Muscle of back (tissue), 11 donors: ENCODE measurements around the gene ZNF768. TPM values are rescaled to one million over a fixed set of nuclear protein-coding genes. Genes with fewer than 3 reads are reported as not detected.
A peak's percentile ranks its signal among the peaks of the same experiment; 100 is the strongest.
"Not testable (repeated sequence)": the region's sequence is repeated elsewhere in the genome, so short reads cannot be mapped to it uniquely, and the experiment has no call there.

Experiments used
- DNase-seq, 3 donors: peaks; one replicate each; pipeline versions ENCODE4 v3.0.0 to v3.0.0-alpha.2; 2013
- polyA plus RNA-seq, 10 donors: library from polyadenylated mRNA; unstranded; fragments of 120-200 nt; gene quantifications; one replicate each; pipeline ENCODE4 v1.2.1, GENCODE V29; 2013; ENCODE audit not compliant: insufficient read length in 10 of 10

Gene ZNF768
- polyA plus RNA-seq, 10 donors, result 22.7 to 31.9 (median 25.3) TPM

DNA sequence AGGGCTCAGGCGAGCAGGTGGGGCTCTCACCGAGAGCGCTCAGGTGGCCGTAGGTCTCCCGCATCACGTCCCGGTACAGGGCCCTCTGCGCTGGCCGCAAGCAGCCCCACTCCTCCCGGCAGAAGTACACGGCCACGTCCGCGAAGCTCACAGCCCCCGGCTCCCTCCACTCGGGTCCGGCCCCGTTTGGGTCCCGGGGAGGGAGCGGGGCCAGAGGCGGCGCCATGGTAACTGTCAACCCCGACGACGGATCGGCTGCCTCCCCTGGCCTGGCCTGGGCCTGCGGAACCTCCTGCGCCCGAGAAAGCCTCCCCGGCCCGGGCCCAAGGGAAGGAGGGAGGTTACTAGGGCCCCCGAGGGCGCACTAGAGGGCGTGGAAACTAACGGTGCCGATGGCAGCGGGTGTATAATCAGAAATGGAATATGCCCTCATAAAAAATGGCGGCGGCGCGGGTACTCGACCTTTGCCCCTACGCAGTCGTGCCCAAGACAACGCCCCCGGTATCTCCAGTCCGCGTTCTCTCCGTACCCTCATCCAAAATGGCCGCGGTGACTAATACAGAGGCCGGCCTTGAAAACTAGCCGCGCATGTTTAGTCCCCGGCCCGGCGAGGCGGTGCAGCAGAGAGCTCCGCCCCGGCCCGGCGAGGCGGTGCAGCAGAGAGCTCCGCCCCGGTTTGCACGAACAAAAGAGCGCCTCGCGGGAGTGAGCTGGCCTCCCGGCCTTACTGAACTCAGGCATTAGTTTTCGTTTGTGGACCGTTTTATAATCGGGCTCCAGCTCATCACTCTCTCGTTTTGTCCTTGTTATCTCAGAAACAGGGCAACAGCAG, 31.8 kb upstream of the ZNF768 start, which contains the start of gene ZNF764:
Gene ZNF764 (minus strand): TSS at position 418 of the 832 bp plus-strand sequence. CDS start 192 bp downstream, at position 226.
- peak; percentile 97 to 98 (median 98) for DNase-seq

DNA sequence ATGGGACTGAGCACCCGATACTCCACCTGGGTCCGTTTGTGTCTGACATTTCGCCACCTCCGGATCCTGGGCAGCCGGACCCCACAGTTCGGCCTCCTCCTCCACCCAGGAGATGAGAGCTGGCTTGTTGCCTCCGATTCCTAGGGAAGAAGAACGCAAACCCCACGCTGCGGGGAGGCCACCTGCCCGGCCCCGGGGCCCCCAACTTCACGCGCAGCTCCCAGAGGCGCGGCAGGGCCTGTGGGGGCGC, 31.3 kb upstream of the ZNF768 start:
- peak in 1 of 3 donors; percentile 31 for DNase-seq

DNA sequence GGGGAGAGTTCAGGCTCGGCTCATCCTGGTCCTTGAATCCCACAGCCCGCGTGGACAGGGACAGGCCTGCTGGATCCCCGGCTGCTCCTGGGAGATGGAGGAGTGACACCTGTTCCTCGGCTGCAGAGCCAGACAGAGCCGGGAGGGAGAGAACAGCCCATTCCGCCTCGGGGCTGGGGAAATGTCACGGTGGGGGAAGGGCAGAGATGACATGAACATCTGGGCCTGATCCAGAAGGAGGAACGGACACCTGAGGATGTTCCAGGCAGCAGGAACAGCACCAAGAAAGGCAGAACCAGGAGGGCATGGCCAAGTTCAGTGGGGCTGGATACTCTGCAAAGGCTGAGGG, 29.7 kb upstream of the ZNF768 start:
- DNase-seq, result no peak

DNA sequence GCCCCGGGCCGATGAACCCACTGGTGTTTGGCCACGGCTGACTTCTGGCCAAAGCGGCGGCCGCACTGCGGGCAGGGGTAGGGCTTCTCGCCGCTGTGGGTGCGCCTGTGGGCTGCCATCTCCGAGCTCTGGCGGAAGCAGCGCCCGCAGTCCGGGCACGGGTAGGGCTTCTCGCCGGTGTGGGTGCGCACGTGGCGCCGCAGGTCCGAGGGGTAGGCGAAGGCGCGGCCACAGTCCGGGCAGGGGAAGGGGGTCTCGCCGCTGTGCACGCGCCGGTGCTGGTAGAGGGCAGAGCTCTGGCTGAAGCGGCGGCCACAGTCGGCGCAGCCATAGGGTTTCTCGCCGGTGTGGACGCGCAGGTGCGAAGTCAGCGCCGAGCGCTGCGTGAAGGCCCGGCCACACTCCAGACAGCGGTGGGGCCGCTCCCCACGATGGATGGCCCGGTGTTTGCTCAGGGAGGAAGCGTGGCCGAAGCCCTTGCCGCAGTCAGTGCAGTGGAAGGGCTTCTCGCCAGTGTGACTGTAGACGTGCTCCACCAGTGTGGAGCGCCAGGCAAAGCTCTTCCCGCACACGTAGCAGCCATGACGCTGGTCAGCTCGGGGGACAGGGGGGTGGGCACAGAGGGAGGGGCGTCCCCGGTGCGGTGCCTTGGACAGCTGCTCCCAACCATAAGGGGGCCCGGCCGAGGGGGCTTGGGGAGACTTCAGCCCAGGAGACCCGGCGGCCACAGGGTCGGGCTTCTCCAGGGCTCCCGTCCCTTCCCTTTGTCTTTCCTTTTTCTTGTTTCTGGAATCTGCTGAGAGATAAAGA, 29.2 kb upstream of the ZNF768 start:
- no peak for DNase-seq

DNA sequence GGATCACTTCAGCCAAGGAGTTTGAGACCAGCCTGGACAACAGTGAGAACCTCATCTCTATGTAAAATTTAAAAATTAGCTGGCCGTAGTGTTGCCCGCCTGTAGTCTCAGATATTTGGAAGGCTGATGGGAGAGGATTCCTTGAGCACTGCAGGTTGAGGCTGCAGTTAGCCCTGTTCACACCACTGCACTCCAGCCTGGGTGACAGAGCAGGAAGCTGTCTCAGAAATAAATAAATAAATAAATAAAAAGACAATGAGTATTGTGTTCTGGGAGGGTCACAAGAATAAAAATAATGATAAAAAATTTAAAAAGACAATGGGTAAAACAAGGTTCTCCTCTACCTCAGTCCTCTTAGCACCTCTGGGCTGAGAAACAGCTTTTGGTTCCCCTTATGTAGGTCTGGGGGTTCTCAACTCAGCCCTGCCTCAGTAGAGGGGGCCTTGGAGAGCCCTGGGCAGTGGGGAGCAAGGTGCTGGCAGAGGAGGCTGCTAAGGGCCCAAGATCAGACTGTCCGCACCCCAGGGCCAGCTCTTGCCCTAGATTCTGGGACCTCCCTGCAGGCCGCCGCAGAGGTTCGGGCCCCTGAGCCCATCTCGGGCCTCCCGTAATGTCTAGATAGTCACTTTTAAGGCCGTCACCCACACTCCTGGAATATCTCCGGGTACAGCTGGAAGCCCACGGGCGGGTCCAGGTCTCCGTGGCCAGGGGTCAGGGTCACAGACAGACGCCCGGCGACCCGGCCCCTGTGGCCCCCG, 28.4 kb upstream of the ZNF768 start:
- no peak for DNase-seq

DNA sequence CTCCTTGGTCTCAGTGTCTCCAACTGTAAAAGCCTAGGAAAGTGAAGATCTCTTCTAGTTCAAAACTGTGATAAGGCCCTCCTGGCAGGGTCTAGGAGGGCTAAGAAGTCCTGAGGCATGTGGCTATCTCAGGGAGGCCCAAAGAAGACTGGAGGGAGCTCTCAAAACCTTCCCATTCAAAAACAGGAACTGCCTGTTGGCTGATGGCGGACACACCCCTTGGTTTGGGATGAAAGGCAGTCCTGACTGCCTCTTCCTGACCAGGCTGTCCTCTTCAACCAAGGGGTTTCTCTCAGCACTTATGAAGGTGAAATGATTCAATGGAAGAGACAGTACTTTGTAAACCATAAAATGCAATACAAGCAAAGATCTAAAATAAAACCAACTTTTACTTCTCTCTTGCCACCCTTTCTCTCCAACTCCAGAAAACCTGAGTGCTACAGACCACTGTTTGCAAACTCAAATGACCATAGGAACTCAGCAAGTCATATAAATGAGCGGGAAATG, 27.1 kb upstream of the ZNF768 start:
- DNase-seq, result no peak

DNA sequence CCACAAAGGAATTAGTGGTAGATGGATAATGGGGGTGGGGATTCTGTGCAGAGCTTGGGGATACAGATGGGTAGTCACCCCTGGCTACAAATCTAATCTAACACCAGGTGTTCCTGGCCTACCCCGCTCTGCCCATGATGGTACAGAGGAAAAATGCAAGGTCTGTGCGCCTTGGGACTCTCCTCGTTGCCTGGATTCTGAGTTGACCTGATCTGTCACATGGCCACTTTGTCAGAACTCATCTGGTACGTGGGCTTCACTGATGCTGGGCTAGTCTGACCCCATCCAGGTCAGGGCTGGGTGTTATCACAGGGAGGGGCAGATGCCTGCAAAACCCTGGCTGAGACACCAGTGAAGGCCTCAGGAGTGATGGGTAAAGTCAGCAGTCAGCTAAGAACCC, 26.6 kb upstream of the ZNF768 start:
- DNase-seq, result no peak

DNA sequence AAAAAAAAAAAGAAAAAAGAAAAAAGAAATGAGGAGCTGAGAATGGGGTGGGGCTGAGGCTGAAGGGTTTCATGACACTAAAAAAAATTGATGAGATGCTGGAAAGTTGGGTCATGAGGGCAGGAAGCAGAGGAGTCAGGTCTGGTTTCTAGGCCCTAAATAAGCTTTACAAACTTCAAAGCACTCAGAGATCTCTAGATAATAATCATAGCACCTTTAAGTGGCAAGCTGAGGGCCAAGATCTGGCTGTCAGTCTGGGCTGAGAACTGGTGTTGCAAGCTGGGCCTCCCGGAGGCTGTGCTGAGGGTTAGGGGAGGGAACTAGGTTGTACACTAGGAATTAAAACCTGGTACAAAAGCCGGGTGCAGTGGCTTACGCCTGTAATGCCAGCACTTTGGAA, 25.4 kb upstream of the ZNF768 start:
- no peak for DNase-seq

DNA sequence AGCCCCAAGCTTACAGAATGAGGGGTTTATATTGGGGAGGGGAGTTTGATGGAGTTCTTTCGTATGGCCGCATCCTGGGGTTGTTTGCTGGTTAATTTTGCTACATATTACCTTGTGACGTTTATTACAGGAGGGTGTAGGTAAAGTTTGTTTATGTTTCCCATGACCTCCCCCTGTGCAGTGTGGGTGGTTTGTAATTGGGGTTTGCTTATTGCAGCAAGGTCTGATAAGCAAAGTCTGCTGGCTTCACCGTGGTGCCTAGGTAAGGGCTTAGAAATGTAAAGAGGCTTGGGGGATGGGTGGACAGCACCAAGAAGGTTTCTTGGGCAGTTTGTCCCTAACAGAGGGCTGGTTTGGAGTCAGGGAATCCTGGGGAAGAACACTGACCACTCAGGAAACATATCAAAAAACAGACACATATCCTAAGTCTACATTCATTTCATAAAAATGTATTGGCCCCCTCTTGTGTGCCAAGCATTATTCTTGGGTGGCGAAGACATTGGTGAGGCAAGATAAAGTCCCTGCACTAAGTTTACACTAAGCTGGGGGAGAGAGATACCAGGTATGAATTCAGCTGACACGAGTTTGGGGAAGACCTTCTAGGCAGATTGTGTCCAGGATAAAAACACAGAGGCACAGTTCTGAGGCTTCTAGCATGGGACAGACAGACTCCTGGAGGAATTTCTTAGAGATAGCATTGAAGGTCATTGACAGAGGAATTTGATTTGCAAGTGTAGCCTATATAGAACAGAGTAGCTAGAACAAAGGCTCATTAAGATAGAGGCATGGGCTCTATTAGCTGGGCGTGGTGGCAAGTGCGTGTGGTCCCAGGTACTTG, 22.3 kb upstream of the ZNF768 start:
- no peak for DNase-seq

DNA sequence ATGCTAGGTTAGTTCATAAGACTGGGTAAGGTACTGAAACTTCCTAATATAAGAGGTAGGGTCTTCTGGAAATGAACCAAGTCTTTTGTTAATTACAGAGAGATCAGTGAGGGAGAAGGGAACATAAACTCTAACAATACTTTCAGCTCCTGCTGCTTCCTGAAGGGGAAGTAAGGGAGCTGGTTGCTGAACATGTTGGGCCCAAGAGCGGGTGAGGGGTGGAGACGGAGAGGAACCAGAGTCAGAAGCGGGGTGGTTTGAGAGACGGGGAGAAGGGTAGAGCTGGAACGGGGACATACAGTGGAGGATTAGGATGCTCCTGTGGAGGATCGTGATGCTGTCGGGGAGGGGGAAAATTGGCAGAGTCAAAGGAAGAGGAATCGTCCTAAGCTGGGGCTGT, 19.7 kb upstream of the ZNF768 start:
- no peak for DNase-seq

DNA sequence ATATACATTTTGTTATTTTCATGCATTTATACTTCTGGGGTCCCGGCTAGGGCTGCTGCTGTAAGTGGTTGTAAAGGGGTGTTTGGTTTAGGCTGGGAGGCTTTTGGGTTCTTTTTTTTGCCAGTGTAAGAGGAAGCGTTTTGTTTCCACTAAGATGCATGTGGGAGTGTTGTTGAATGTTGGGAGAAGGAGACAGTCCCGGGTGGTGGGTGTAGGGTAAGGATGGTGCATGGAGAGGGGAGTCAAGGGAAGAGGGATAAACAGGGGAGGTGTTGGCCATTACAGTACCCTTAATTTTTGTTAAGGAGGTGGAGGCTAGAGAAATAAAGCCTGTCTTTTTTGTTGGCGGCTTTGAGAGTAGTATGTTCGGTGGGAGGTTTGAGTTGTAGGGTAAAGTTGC, 16.7 kb upstream of the ZNF768 start:
- no peak for DNase-seq

DNA sequence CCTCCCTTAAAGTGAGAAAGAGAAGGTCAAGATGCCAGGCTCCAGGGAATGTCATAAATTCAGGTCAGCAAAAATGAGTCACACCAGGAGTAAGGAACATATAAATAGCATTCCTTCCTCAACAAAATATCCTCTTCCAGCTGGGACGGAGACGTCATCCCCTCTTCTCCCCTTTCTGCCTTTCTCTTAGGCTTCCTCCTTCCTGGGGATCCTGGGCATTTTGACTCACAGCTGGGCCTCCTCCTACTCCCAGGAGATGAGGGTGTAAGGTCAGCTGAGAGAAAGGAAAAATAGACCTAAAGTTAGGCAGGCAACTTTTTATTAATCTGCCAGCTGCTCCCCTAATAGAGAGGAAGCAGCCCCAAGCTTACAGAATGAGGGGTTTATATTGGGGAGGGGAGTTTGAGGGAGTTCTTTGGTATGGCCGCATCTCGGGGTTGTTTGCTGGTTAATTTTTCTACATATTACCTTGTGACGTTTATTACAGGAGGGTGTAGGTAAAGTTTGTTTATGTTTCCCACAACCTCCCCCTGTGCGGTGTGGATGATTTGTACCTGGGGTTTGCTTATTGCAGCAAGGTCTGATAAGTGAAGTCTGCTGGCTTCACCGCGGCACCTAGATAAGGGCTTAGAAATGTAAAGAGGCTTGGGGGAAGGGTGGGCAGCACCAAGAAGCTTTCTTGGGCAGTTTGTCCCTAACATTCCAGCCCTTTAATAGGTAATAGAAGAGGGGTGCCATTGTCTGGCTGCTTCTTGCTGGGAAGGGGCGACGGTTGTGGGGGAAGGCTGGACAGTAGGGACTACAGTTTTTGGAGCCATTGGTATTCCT, 15.3 kb upstream of the ZNF768 start:
- DNase-seq, result no peak

DNA sequence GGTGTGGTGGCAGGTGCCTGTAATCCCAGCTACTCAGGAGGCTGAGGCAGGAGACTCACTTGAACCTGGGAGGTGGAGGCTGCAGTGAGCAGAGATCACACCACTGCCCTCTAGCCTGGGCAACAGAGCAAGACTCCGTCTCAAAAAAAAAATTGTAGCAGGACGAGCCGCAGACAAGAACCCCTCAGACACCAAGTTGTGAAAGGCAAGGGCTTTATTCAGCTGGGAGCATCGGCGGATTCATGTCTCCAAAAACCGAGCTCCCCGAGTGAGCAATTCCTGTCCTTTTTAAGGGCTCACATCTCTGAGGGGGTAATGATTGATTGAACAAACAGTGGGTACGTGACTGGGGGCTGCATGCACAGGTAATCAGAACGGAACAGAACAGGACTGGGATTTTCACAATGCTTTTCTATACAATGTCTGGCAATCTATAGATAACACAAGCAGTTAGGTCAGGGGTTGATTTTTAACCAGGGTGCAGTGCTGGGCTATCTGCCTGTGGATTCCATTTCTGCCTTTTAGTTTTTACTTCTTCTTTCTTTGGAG, 14.6 kb upstream of the ZNF768 start:
- not testable (repeated sequence) for DNase-seq

DNA sequence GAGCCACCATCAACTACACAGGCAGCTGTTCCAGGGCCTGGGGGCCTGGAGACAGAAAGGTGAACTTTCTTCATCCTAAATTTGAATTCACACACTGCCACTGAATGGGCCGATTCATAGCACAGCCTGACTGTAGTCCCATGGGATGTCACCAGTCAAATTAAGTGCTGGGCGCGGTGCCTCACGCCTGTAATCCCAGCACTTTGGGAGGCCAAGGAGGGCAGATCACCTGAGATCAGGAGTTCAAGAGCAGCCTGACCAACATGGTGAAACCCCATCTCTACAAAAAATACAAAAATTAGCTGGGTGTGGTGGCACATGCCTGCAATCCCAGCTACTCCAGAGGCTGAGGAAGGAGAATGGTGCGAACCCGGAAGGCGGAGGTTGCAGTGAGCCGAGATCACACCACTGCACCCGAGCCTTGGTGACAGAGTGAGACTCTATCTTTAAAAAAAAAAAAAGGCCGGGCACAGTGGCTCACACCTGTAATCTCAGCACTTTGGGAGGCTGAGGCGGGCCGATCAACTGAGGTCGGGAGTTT, 13.7 kb upstream of the ZNF768 start:
- not testable (repeated sequence) for DNase-seq

DNA sequence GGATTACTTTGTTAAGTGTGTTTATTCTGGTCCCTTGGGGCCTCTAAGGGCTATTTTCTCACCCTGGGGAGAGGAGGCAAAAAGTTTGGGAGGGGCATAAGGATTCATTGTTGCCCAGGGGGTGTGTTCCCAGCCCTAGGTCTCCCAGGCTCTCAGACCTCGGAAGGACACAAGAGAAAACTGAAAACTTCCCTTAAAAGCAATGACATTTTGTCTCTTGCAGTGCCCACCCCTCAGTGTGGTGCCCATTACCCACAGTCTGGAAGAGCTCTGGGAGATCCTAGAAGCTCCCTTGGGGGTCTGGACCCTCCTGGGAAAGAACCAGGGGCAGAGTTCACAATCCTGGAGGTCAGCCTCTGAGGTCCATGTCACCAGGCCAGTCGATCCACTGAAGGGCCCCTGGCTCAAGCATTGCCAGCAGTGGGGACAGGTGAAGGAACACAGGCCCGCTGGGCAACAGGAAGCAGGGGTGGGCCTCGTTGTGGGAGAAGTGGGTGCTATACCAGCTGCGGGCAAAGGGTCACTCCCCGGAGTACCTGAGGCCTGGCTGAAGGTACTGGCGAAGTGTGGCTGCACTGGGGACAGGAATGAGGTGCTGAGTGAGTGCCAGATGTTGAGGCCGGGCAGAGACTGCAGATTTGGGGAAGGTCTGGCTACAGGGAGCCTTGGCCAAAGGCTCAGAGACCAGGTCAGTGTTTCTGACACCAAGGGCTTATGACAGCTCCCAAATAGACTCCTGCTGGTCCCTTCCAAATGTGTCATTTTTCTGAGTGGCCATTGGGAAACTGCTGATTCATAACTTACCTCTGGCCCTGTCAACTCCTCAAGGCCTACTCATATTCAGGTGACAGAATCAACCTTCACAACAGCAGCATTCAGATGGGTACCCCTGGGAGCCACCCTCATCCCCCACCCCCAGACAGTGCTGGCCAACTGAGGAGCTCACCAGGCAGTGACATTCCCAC, 12.9 kb upstream of the ZNF768 start:
- no peak for DNase-seq

DNA sequence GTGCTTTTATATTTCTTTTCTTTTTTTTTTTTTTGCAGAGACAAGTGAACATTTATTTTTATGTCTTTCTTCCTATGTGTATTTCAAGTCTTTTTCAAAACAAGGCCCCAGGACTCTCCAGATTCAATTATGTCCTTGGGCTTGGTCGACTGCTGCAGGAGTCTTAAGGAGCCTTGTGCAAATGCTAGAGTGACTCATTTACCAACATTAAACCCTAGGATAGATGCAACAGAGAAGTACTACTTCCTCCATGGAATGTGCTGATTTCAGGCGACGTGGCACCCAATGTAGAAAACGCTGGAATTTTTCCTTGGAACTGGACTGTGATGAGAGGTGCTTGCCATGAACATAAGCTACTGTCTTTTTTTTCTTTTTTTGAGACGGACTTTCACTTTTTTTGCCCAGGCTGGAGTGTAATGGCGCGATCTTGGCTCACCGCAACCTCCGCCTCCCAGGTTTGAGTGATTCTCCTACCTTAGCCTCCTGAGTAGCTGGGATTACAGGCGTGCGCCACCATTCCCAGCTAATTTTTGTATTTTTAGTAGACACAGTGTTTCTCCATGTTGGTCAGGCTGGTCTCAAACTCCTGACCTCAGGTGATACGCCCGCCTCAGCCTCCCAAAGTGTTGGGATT, 10.1 kb upstream of the ZNF768 start:
- not testable (repeated sequence) for DNase-seq

DNA sequence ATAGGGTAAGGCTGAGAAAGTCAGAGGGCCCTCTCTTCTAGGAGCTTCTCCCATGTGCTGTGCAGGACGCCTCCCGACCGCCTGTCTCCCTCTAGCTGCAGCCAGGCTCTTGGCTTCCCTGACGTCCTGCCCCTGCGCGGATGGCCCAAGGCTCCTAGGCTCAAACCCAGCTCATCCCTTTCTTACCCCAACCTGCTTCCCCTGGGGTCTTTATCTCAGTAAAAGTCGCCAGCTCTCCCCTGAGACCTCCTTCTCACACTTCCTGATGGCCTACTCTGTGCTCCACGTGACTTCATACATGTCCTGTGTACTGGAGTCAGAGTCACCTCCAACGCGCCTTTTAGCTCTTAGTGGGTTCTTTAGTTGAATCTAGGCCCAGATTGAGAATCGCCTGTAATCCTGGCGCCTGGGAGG, 9.4 kb upstream of the ZNF768 start:
- peak; percentile 67 to 89 (median 79) for DNase-seq
